AG04449 (cell line): ENCODE measurements around the gene GNB5.

Source experiments
- CTCF ChIA-PET: fragments of 350-600 bp; formaldehyde crosslinking; extraction: SDS; loops from one replicate; lab custom pipeline; 2021; ENCODE audit warnings: antibody characterized with exemption; lab: Yijun Ruan, JAX
- POLR2A ChIA-PET: fragments of 400-600, 350-600 bp; formaldehyde crosslinking; extraction: SDS; loops from one replicate; lab custom pipeline; 2020; ENCODE audit warnings: antibody characterized with exemption, inconsistent platforms; lab: Yijun Ruan, JAX
- DNase-seq: peaks from one replicate; pipeline ENCODE4 v3.0.0-alpha.2; 2010; ENCODE audit warnings: low read depth, low spot score
- H3K4me3 ChIP-seq: 2 replicates; pipeline ENCODE4 v1.5.1; 2011; ENCODE audit warnings: low read depth, mild to moderate bottlenecking, control low read depth, low read length
- TF ChIP-seq, protein P1 (sequence below): IDR thresholded peaks from one replicate; pipeline ENCODE4 v1.5.1; 2011; ENCODE audit warnings: mild to moderate bottlenecking, moderate library complexity, low read length, control low read depth, inconsistent platforms; ENCODE audit not compliant: insufficient read depth; ENCODE audit errors: missing control alignments

The GNB5 gene

GRCh38 chr15:52162876-52163275, 28.3 kb downstream of the GNB5 start:
- ChIA-PET POLR2A (no interaction called here), CTCF (interaction anchor here (0.9 to 2.9 kb wide), 7 partner anchors 8 to 65 kb away, joined by 3 to 15 read pairs (median 3); no protein-coding TSS in a partner anchor)

DNA sequence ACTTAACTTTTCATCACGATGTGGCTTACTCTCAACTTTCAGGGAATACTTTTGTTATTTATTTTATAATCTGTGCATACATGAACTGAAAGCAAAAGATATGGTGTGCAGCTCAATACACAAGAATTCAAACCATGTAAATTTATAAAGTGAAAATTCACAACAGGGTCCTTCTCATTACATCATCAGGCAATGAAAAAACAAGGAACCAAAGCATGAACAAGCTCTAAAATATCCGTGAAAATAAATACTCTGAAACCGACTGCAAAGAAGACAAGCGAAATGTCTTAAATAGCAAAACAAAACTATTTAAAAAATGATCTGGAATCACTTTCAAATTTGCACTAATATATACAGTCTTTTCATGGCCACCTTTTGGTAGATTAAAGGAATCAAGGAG, 28.9 kb downstream of the GNB5 start:
- POLR2A ChIA-PET: no interaction called here
- TF ChIP-seq, protein P1, sequence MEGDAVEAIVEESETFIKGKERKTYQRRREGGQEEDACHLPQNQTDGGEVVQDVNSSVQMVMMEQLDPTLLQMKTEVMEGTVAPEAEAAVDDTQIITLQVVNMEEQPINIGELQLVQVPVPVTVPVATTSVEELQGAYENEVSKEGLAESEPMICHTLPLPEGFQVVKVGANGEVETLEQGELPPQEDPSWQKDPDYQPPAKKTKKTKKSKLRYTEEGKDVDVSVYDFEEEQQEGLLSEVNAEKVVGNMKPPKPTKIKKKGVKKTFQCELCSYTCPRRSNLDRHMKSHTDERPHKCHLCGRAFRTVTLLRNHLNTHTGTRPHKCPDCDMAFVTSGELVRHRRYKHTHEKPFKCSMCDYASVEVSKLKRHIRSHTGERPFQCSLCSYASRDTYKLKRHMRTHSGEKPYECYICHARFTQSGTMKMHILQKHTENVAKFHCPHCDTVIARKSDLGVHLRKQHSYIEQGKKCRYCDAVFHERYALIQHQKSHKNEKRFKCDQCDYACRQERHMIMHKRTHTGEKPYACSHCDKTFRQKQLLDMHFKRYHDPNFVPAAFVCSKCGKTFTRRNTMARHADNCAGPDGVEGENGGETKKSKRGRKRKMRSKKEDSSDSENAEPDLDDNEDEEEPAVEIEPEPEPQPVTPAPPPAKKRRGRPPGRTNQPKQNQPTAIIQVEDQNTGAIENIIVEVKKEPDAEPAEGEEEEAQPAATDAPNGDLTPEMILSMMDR: no peak
- DNase-seq: peak; percentile 51
- CTCF ChIA-PET: interaction anchor here (1.0 to 2.7 kb wide), 5 partner anchors 9 to 84 kb away, joined by 3 to 15 read pairs (median 5); no protein-coding TSS in a partner anchor
- H3K4me3 ChIP-seq: no peak overlapping the region

More at GRCh38 chr15:52162876-52163275, 28.3 kb downstream of the GNB5 start:
- H3K4me3 ChIP-seq: no peak overlapping the region
- DNase-seq: no peak
- TF ChIP-seq, protein P1: no peak

- ChIA-PET POLR2A (no interaction called here), CTCF (interaction anchor here (1.0 to 2.7 kb wide), 6 partner anchors 9 to 83 kb away, joined by 3 to 15 read pairs (median 5); no protein-coding TSS in a partner anchor)
- DNase-seq: no peak
- TF ChIP-seq, protein P1: no peak
- H3K4me3 ChIP-seq: no peak overlapping the region
Observed at GRCh38 chr15:52161406-52161966, 29.7 kb downstream of the GNB5 start.

GRCh38 chr15:52159645-52160044, 31.5 kb downstream of the GNB5 start:
- H3K4me3 ChIP-seq: no peak overlapping the region
- TF ChIP-seq, protein P1: no peak
- CTCF ChIA-PET: interaction anchor here (1.2 to 1.4 kb wide), 2 partner anchors 20 to 49 kb away, joined by 5 to 9 read pairs; no protein-coding TSS in a partner anchor
- no peak for DNase-seq
- POLR2A ChIA-PET: no interaction called here

DNA sequence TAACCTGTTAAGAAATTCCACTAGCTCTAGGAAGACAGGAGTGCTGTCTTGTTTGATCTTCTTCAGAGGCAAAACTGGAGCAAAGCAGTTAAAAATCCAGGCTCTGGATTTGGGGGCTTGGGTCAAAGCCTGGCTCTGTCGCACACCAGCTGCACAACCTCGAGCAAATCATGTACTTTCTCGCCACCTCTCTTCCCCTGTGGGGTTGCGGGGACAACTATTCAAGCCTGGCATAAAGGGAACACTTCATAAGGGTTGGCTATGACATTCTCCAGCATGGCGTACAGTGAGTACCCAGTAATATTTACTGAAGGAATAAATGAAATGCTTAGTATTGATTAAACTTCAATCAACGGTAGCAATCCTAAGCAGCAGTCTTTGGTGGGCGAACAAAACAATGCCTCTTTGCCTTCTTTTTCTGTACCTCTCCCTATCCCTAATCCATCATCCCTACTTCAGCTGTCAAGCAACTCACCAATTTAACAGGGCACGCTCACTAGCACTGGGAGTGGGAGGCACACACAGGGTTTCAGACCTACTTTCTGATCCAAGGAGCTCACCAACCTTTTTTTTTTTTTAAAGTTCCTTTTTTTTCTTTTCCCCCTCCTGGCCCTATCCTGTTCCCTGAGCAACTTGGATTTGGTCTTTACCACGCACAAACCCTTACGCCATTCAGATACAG, 33.0 kb downstream of the GNB5 start:
- ChIA-PET POLR2A (no interaction called here), CTCF (interaction anchor here (0.7 to 1.2 kb wide), 4 partner anchors 16 to 69 kb away, joined by 3 to 9 read pairs (median 4); no protein-coding TSS in a partner anchor)
- DNase-seq: no peak
- H3K4me3 ChIP-seq: no peak overlapping the region
- TF ChIP-seq, protein P1: no peak

GRCh38 chr15:52155878-52156277, 35.3 kb downstream of the GNB5 start:
- ChIA-PET CTCF (no interaction called here), POLR2A (no interaction called here)
- no peak overlapping the region for H3K4me3 ChIP-seq
- DNase-seq: no peak
- TF ChIP-seq, protein P1: no peak
